NCI-H1092 treated with DMSO at 0.1 percent for 48 hours (cell line): ENCODE data around the gene RFC2.

Experiments
- DNase-seq: peaks from one replicate; lab custom pipeline; 2025; lab: John Stamatoyannopoulos, UW

The RFC2 gene

DNA sequence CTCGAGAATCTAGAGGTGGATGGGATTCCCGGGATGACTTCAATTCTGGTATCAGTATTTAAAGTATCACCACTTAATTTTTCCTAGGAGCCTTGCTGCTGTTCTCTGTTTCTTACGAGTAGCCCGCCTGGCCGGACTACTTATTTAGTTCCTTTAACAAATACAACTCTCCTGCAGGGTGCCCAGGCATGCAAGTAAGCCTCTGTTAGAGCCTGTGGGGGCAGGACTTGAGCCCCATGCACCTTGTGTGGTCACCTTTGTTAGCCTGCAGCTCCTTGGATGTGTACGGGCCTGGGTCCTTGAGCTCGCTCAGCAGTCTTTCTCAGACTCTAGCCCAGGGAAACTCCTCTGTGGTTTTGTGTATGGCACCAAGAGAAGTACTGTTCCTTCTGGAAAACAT lies 63.9 kb downstream of the RFC2 start:
- DNase-seq: no peak

DNA sequence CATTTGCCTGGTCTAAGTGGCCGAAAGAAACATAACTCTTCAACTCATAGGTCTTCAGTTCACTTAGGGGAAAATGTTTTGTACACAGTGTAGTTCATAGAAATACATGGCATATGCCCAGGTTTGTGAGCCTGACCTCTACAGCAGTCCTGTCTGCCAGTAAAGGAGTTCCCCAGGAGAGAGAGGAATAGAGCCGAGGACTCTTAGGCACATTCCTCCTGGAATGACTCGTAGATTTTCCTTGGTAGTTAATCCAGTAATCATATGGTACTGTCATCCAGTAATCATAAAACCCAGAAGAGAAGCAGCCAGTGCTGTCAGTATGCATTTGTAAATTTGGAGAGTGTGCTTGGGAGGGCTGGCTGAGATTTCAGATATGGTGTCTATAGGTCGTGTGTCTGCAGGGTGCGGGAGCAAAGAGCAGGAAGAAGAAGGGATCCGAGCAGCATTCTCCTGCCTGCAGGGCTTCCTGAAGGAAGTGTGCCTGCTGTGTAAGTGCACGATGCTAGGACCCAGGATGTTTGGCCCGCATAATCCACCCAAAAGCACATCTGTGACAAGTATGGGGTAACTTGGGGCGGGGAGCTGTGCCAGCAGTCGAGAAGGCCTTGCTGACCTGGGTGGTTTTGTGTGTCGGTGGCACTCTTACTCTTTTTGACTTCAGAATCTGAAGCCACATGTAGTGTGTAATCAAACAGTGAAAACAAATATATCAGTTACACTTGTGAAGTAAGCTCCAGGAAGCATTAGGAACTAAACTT lies 66.1 kb downstream of the RFC2 start:
- DNase-seq: no peak

DNA sequence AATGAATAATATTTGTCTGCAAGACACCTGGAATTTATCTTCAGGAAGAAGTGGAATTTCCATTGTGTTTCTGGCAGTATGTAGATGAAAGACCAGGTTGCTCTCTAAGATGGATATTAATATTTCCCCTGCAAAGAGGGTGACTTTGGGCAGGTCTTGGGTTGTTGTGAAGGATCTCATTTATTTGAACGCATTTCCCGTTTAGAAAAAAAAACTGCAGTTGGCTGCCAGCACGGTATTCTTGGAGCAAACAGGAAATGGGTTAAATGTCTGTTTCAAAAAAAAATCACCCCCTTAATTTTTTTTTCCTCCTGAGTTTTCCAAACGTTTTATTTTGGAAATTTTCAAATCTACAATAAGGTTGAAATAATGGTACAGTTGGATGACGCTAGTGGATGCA lies 68.6 kb downstream of the RFC2 start:
- DNase-seq: no peak

DNA sequence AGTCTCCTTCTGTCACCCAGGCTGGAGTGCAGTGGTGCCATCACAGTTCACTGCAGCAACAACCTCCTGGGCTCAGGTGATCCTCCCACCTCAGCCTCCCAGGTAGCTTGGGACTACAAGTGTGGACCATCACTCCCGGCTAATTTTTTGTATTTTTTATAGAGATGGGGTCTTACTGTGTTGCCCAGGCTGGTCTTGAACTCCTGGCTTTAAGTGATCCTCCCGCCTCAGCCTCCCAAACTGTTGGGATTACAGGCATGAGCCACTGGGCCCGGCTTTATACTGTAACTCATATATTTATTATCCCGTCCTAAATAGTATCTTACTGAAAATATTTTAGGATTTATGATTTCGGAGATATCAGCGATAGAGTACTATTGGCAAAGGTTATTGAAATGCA lies 69.2 kb downstream of the RFC2 start:
- no peak for DNase-seq

DNA sequence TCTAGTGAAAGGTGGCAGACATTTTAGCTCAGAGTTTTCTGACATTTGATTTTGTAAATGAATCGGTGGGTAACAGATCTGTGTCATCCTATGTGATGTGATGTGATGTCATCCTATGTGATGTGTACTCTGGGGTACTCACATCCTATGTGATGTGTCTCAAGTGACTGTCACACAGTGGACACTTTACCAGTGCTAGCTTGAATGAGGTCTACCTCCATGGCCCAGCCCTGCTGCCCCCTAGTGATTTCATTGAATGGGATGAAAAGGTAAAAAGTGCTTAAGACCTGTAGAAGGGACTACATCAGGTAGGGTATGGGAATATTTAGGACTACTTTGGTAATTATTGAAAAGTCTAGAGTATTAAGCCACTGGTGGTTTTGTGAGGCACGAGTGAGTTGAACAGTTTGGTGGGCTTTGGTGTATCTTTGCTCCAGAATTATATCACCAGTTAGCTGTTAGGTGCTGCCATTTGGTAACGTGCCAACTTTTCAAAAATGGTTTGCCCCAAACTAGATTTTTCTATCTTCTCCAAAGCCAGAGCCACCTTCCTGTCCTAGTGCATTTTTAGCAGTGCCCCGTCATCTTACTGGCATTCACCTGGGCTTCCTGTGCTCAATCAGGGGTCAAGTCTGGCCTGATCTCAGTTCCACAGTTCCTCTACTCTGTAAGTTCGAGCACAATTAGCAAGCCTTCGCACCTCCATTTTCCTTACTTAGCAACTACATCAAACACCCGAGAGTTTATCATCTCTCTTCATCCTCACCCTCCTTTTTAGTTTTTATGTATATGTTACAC lies 70.3 kb downstream of the RFC2 start:
- no peak for DNase-seq

DNA sequence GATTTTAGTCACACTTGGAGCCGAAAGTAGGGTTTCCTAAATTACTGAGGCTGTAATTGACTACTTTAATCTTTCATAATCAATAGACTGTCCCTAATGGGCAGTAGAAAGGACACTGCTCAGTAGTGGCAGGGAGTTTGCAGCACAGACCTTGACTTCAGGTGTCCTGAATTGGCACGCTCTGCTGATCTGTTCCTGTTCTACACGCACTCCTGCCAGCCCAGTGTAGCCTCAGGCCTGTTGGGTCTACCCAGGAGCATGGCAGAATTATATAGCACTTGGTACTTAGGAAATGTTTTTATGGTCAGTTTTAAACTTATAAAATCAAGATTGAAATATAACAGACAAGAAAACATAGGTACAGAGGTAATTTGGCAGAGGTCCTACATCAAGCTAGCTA lies 71.1 kb downstream of the RFC2 start:
- no peak for DNase-seq

DNA sequence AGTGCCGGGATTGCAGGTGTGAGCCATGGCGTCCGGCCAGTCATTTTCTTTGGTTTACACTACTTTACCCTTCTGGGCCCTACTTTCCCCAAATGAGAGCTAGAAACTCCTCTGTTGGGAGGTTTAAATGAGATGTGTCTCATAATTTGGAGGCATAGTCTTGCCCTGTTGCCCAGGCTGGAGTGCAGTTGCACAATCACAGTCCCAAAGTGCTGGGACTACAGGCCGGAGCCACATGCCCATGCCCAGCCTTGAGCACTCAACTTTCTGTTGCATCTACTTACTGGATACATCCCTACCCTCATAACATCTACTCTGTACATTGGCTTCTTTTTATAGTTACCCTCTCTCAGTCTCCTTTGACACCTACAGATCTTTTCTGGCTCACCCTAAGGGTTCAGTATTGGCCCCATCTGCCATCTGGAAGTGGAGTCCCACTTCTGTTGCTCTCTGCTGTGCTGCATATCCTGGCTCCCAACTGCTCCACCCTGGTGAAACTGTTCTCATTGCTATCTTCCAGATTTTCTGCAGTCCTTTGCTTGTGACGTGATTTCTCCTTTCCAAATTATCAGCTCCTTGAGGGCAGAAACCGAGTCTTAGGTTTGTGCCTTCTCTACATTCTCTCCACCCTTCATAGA lies 71.6 kb downstream of the RFC2 start:
- DNase-seq: no peak

DNA sequence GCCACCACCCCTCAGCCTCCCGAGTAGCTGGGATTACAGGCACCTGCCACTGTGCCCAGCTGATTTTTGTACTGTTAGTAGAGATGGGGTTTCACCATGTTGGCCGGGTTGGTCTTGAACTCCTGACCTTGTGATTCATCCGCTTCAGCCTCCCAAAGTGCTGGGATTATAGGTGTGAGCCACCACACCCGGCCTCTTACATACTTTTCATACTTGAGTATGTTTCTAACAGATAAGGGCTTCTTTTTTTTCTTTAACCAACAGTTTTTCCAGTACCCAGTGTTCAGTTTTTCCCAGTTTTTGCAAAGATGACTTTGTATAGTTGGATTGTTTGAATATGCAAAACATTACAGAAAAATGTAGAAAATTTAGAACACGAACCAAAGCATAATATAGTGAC lies 72.4 kb downstream of the RFC2 start:
- DNase-seq: no peak
